ENCODE measurements around the gene MELTF.

Gene MELTF

DNA sequence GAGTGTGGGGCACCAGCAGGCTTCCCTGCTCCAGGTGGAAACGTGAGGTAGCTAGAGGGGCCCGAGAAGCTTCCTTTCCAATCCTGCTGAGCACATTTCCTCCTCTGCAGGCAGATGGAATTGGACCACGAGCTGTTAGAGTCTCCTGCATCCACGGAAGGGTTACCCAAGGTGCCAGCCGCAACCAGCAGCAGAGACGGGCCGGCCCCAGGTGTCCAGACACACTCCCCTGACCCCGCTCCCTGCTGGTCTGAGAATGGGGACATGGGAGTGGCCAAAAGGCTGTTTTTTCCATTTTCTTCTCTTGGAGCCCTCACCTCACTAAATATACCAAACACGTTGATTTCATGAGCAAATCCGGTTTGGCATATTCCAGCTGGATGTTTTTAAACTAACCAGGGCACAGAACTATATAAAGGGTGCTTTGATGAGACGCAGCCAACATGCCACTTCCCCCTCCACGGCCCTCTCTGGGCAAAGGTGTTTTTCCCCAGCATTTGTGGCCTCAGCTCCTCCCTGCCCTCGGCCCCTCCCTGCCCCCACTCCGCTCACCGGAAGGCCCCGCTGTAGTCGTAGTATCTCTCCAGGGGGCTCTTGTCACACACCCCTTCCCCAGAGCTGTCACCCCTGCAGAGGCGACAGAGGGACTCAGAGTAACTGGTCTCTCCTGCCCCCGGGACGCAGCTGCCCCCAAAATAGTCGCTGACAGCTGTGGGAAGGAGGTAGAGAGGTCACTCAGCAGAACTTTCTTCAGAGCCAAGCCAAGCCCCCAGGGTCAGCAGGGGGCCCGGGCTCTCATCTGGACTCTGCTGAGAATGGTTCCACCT is 7.0 kb downstream of the MELTF start:
- ATAC-seq: no peak
- TF ChIP-seq POU6F1 (CRISPR knock-in tag; IDR thresholded peaks at IDR 0.05; ENCODE audit: borderline replicate concordance, low read depth) (no peak), CSDC2 (CRISPR knock-in tag; IDR thresholded peaks at IDR 0.05) (no peak), ISL1 (CRISPR knock-in tag; IDR thresholded peaks at IDR 0.05) (no peak), GLIS3 (CRISPR knock-in tag; IDR thresholded peaks at IDR 0.05) (no peak), PPARA (CRISPR knock-in tag; IDR thresholded peaks at IDR 0.05; ENCODE audit: borderline replicate concordance) (no peak), ARNTL (CRISPR knock-in tag; IDR thresholded peaks at IDR 0.05; ENCODE audit: borderline replicate concordance, low read depth) (no peak), ZC3H10 (CRISPR knock-in tag; IDR thresholded peaks at IDR 0.05) (no peak), OSR1 (CRISPR knock-in tag; IDR thresholded peaks at IDR 0.05) (no peak), TCF4 (CRISPR knock-in tag; IDR thresholded peaks at IDR 0.05; ENCODE audit: borderline replicate concordance) (no peak), PATZ1 (CRISPR knock-in tag; IDR thresholded peaks at IDR 0.05; ENCODE audit: borderline replicate concordance) (no peak), ZNF8 (CRISPR knock-in tag; IDR thresholded peaks at IDR 0.05) (no peak), BACH2 (CRISPR knock-in tag; IDR thresholded peaks at IDR 0.05; ENCODE audit: borderline replicate concordance) (no peak), SNAI2 (CRISPR knock-in tag; IDR thresholded peaks at IDR 0.05) (no peak), CSRNP3 (CRISPR knock-in tag; IDR thresholded peaks at IDR 0.05) (no peak), ZFP3 (CRISPR knock-in tag; IDR thresholded peaks at IDR 0.05) (no peak), ZNF70 (CRISPR knock-in tag; IDR thresholded peaks at IDR 0.05) (no peak)

GRCh38 chr3:197021729-197022404 is 7.8 kb downstream of the MELTF start:
- no peak for TF ChIP-seq POU6F1 (CRISPR knock-in tag; IDR thresholded peaks at IDR 0.05; ENCODE audit: borderline replicate concordance, low read depth)
- no peak for ATAC-seq

DNA sequence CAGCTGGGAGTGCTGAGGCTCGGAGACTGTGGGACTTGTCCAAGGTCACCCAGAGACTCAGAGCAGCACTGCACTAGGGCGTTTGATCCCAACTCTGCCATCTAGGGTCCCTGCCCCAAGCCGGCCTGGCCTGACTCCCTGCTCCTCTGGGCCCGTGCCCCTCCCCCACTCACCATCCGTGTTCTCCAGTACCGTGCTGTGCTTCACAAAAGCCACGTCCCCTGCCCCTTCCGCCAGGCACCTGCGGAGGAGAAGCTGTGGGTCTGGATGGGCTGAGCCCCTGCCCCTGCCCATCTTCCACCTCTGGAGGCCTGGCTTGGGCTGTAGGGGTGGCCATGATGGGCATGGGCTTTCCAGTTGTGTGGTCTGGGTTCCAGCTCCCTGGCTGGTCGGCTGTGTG is 8.4 kb downstream of the MELTF start:
- no peak for ATAC-seq

More for the DNA sequence above, 8.4 kb downstream of the MELTF start:
- no peak for TF ChIP-seq ISL1 (CRISPR knock-in tag; IDR thresholded peaks at IDR 0.05)
- TF ChIP-seq ESRRG (CRISPR knock-in tag; IDR thresholded peaks at IDR 0.05): no peak
- TF ChIP-seq BACH2 (CRISPR knock-in tag; IDR thresholded peaks at IDR 0.05; ENCODE audit: borderline replicate concordance): no peak
- TF ChIP-seq RARB (CRISPR knock-in tag; IDR thresholded peaks at IDR 0.05): no peak
- TF ChIP-seq TCF4 (CRISPR knock-in tag; IDR thresholded peaks at IDR 0.05; ENCODE audit: borderline replicate concordance): no peak
- TF ChIP-seq ZFP3 (CRISPR knock-in tag; IDR thresholded peaks at IDR 0.05): no peak
- no peak for TF ChIP-seq ZFP30 (CRISPR knock-in tag; IDR thresholded peaks at IDR 0.05)
- no peak for TF ChIP-seq PPARA (CRISPR knock-in tag; IDR thresholded peaks at IDR 0.05; ENCODE audit: borderline replicate concordance)
- TF ChIP-seq ARNTL (CRISPR knock-in tag; IDR thresholded peaks at IDR 0.05; ENCODE audit: borderline replicate concordance, low read depth): no peak
- no peak for TF ChIP-seq CSDC2 (CRISPR knock-in tag; IDR thresholded peaks at IDR 0.05)
- no peak for TF ChIP-seq PATZ1 (CRISPR knock-in tag; IDR thresholded peaks at IDR 0.05; ENCODE audit: borderline replicate concordance)
